EL (cell line): ENCODE data around the gene IQCN.
"Not testable (repeated sequence)": the region's sequence is repeated elsewhere in the genome, so short reads cannot be mapped to it uniquely, and the experiment has no call there.

Experiments used
- DNase-seq: peaks from one replicate; pipeline ENCODE4 v3.0.0-alpha.2; 2016

The IQCN gene

DNA sequence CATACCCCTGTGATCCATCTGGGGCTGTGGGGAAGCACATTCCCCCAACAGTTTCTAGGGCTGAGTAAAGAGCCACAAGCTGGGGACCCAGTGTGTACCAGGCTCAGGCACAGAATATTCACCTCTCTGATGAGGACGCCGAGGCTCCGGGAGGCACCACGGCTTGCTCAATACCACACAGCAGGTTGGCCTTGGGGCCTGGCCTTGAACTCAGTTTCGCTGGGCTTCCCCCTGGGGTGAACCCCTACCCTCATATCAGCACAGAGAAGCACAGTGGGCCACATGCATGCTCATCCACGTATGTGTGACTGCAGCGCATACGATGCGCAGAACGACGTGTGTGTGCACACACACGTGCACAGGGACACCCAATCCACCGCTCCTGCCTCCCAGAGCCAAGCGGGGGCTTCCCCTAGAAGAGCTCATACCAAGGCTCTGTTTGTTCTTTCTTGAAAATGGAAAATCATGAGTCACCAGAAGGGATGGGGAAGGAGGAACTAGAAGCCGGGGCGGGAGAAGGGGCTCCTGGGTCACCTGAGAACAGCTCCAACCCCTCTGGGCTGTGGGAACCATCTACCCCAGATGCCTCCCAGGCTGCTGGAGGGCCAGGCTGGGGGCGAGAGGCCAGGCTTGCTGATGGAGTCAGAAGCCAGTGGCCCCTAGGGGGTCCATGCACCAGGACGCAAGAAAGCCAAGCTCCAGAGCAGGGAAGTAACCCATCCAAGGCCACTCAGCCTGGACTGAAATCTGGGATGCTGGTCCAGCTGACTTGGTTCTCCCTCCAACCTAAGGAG lies 43.1 kb downstream of the IQCN start:
- DNase-seq, result no peak

DNA sequence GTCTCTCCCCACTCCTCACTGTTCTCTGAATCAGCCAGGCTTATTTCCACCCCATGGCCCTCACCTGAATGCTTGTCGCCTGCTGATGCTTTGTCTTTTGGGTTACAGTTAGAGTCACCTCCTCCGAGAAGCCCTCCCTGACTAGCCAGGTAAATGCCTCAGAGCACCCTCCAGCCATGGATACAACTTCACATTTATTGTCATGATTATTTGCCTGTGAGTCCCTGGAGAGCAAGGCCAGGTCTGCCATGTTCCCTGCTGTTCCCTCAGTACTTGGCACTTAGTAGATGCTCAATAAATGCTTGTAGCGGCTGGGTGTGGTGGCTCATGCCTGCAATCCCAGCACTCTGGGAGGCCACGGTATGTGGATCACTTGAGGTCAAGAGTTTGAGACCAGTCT lies 44.3 kb downstream of the IQCN start:
- no peak for DNase-seq

DNA sequence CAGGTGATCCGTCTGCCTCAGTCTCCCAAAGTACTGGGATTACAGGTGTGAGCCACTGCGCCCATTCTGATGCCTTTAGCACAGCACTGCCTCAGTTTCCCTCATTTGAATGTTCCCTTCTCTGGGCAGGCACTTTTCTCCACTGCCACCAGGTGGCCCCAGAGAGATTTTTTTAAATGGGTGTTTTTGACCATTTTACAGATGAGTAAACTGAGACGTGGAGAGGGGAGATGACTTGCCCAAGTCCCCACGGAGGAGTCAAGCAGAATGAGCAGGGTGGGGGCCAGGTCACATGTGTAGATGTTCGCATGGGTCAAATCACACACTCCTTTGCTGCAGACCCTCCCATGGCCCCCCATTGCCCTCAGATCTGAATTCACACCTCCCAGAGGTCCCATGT lies 44.8 kb downstream of the IQCN start:
- no peak for DNase-seq

DNA sequence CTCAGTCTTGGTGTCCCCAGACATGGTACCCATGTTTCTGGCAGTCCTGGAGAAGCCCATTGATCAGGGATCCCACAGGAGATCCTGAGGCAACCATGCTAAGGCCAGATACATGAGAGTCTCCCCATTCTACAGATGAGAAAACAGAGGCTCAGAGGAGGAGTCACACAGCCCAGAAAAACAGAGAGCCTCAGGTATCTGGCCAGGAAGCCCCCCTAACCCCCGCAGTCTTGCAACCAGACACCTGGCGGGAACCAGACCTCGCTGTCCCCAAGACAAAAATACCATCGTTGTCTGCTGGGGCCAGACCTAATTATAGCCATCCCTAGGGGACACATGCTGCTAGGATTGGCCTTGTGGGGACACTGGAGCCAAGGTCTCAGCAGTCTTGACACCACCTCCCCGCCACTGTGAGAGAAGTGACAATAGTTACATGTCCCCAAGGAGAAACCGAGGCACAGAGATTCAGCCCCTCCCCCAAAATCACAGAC lies 46.4 kb downstream of the IQCN start:
- DNase-seq, result no peak

DNA sequence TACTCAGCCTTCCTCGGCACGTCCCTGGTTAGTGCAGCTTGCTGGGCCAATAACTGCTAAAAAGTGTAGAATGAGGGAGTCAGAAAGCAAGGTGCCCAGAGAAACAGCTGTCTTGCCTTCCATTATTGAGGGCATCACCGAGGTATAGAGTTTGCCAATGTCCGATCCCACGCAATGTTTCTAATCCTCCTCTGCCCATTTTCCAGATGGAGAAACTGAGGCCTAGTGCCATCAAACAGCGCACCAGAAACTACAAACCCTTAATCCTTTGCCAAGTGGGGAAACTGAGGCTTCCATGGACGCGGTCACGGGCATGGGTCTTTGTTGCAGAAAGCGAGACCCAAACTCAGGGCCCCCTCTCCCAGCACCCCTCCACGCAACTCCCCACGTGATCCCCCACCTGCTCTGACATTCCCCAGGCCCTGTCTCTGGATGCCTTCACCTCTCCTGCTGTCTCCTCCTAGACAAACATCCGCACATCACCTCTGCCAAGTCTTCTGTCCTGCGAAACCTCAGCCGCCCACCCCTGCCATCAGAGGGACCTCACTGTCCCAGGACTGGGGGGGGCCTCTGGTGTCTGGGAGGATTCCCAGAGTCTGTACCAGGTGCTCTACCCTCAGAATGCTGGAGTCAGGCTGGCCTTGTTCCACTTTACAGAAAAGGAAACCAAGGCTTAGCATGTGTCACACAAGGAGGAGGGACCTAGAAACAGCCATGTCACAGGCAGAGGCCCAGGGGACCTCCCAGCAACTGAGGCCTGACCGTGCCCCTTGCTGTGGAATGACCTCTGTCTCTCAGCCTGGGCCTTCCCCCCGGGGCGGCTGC lies 47.1 kb downstream of the IQCN start:
- DNase-seq, result no peak

DNA sequence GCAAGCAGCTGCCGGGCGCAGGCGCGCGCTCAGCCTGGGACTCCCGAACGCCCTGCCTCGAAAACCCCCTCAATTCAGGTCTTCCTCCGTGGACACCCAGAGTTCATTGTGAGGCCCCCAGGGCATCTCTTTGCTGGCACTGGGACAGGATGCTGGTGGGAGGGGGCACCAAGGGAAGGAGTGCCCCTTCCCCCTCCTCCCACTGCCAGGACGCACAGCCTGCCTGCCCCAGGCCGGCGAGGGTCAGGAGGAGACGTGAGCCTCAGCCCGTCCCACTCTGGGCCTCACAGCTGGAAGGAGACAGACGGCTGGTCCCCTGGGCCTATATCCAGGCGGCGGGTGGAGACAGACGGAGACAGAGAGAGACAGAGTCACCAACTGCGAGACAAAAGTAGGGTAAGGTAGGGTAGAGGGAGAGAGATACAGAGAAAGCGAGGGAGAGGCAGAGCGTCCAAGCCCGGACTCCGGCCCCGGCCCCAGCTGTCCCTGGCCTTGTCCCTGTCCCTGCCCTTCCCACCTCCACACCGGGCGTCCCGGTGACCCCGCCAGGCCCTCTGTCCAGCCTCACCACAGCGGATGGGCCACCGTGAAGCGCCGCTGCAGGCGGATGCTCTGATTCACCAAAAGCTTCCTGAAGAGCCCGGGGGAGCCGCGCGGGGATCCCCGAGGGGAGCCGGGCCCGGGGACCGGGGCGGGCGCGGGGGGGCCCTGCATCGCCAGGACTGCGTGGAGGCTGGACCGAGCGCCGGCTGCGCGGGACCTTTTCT lies 48.4 kb downstream of the IQCN start, which contains the start of gene PDE4C:
TSS of gene PDE4C (minus strand) at position 737 of the 767 bp plus-strand sequence. CDS start at position 714, 23 bp downstream.
- peak; percentile 38 for DNase-seq

DNA sequence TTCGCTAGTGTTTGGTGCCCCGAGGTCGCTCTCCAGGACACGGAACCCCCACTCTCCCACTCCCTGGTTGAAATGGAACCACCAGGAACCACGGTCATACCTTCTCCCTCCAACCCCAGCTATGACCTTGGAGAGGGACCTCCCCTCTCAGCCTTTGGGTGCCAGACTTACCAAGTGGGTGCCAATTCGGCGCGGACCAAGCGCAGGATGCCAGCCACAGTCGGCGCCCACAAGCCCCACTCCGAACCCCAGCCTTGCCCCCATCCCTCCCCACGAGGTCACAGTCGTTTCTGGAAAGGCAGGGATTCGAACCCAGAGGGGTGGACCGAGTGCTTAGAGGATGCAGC lies 48.9 kb downstream of the IQCN start:
- no peak for DNase-seq

DNA sequence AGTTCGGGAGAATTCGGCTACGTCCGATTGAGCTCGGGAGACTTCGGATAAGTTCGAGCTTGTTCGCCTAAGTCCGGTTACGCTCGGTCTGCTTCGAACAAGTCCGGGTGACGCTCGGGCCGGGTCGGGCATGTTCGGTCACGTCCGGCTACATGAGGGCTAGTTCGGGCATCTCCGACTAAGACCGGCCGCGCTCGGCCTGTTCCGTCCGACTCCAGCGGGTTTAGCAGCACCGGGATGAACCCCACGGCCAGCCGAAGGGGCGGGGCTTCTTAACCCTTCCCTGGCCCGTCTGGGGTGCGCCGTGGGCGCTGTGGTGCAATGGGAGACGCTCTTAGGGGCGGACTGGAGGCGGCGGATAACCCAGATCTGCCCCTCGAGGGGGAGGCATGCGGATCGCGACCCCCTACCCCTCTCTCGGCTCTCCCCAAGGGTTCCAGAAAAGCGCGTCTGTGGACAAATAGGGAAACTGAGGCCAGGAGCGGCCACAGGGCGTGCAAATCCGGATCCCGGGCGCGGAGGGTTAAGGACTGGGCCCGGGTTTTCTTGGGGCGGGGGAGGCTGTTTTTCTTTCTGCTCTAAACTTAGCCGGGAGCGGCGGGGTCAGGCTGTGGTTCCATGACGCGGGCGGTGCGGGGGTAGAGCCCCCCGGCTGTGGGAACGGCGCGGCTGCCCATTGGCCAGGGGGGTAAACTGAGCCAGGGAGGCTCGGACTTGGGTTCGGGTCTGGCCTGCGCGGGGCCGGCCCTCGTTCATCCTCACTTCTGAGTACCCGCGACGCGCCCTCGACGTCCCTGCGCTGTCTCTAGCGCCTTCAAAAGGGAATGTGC lies 49.5 kb downstream of the IQCN start:
- peak; percentile 99 for DNase-seq

DNA sequence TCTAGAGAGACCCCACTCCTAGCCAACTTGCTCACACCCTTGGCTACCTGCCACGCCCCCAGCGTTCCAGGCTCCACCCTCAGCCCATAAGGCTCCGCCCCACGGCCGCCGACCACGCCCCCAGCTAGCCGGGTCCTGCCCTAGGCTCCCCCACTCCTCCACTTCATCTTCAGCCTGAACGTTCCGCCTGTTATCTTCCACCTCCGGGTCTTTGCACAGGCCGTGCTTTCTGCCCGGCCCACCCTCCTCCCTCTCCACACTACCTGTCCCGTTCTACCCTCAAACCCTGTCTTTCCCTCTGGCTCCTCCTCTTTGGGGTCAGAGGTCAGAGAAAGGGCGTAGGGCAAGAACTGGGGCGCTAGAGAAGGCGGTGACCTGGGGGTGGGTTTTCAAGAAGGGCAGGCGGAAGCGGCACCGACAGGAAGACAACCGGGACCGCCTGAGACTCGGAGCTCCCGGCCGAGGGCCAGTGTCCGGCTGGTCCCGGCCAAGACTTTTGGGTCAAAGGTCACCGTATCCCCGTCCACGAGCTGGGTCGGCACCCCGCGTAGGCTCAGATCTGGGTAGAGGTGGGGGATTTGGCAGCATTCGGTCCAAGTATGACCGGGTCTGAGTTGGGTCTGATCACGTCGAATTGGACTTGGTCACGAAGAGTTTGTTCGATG lies 50.3 kb downstream of the IQCN start:
- peak; percentile 23 for DNase-seq

DNA sequence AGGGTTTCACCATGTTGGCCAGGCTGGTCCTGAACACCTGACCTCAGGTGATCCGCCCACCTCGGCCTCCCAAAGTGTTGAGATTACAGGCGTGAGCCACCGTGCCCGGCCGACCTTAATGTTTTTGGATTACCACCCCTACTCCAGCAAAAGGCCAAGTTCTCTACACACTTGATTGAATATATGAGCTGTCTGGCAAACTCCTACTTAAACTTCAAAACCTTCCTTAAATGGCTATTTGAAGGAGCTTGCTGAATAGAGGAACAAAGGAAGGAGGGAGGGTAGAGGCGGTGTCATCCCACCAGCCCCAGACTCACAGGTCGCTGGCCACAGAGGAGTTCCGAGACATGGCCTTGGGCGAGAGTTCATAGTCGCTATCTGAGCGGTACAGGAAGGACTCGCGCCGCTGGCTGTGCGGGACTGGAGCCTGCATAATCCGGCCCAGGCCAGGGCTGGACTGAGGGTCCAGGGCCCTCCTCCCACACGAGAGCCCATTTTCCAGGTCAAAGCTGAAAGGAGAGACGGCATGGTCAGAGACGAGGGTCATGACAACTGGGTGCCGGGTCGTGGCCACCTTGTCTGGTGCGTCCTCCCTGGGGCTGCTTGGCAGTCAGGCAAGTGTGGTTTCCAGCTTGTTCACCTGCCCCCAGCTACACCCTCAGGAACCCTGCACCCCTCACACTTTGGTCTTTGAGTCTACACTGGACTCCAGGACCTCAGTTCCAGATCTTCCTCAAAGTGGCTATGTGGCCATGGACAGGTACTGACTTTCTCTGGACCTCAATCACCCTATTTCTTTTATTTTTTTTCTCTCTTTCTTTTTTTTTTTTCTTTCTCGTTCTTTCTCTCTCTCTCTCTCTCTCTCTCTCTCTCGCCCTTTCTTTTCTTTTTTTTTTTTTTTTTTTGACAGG lies 52.2 kb downstream of the IQCN start:
- no peak for DNase-seq

DNA sequence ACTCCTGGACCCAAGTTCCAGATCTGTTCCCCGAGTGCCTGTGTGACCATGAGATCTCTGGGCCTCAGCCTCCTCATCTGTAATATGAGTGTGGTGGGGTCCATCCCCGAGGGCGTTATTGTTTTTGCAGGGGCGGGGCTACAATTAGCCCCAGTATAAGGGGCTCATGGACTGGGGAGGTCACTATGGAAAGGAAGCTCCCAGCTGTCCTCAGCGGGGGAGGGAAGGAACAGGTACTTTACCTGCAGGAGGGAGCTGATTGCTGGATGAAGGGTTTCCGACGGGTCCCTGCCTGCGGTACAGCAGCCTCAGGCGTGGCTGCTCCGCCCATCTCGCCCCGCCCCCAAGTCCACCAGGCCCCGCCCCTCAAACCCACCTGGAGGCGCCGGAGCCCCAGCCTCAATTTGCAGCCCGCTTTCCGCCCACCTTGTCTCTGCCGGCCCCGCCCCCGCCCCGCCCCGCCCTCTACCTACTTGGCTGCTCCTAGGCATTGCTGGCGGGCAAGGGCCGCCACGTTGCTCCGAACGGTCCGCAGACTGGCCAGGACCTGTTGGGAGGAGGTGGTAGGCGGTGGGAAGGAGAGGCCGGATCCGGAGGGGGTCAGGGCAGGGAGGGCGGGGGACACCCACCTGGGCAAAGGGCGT lies 53.5 kb downstream of the IQCN start:
- no peak for DNase-seq

DNA sequence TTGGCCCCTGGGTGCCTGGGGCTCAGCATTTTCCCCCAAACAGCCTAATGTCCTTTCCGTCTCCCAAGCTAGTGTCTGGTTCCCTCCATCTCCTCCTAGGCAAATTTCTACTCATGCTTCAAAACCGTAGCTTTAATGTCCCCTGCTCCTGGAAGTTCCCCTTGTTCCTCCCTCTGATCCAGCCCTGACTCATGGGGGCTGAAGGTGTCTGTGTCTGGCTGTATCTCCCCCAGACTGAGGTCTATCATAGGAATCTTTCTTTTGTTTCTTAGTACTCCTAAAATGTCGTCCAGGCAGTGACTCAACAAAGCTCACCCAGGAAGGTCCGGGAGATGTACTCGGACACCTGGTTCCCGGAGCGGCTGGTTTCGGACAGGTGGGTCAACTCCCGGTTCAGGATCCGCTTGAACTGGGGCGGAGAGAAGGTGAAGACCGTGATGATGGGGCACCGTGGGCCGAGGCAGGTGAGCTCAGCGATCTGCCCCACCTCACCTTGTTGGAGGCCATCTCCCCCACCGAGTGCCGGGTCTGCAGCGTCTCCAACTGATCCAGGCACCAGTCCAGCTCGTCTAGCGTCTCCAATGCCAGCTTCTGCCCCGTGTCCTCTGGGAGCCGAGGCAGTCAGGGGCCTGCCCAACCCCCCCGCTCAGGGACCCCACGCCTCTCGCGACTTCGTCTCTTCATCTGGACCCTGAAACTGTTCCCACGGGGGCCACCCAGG lies 54.2 kb downstream of the IQCN start:
- DNase-seq, result no peak

DNA sequence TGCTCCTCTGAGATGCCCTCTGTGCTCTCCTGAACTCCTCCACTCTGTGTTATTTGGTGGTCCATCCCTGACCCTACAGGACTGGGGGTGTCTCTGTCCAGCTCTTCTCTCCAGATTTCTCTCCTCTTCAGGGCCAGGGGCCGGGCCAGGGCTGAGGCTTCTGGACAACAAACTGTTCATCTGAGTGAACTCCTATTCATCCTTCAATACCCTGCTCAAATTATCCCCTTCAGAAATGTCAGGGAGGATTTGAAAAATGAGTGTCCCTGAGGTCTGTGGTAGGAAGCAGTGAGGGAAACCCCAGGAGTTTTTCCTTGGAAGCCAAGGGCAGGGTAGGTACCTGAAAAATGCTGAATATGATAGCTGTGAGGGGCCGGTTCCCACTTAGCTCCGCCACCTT lies 55.7 kb downstream of the IQCN start:
- DNase-seq, result no peak

DNA sequence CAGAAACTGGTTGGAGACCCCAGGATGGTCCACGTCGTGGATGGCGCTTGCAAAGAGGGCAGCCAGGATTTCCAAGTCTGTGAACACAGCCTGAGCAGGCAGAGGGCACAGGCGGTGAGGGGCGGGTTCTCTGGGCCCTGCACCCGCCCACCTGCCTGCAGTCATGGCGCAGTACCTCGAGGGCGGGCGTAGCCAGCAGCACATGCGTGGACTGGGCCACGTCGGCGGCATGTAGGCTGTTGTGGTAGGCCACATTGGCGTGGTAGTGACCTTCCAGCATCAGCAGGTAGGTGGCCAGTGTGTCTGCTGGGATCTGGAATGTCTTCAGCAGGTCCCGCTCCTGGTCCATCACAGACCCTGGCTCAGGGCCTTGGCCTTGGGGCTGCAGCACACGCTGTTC lies 56.1 kb downstream of the IQCN start:
- DNase-seq, result no peak

DNA sequence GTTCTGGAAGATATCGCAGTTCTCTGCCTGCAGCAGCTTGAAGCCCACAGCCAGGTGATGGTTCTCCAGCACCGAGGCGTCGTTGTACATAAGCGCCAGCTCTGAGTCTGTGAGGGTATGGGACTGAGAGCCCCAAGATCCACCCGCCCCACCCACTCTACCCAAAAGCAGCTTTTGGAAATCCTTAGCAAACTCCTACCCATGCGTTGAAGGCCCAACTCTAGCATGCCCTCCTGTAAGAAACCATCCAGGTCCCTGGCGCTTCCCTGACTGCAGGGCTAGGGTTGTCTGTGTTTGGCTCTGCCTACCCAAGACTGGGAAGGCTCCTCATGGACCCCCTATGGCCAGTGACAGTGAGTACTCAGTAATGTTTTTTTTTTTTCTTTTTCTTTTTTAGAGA lies 57.5 kb downstream of the IQCN start:
- no peak for DNase-seq

DNA sequence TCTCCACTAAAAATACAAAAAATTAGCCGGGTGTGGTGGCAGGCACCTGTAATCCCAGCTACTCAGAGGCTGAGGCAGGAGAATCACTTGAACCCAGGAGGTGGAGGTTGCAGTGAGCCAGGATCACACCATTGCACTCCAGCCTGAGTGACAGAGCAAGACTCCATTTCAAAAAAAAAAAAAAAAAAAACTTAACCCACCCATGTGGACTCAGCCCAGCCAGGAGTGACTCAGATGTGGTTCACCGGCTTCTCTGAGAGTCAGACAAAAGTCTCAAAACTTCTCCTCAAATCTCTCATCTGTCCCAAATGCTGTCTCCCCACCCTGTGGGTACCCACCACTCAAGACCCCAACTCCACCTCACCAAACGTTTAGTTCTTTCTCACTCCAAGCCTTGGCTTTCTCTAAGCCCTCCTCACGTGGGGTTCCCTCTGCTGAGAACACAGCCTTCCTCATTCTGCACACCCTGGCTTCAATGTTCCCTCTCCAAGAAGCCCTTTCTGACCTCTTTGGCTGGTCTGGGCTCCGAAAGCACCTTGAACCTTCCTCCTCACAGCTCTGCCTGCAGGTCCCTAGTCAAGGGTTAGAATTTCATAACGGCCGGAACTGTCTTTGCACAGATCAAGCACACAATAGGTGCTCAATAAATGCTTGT lies 59.3 kb downstream of the IQCN start:
- DNase-seq, result peak; percentile 58

DNA sequence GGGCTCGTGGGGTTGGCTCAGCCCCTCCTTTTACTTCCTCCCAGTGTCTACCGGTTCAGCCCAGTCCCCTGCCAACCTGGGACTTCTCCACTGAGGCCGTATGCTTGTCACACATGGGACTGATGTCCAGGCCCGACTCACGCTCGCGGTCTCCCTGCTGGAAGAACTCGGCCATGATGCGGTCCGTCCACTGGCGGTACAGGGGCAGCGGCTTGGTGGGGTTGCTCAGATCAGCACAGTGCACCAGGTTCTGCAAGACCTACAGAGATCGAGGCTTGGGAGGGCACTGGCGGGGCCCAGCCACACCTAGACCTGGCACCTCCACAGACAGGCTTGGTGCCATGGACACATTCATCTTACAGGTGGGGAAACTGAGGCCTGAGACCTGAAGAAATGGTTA lies 62.6 kb downstream of the IQCN start:
- DNase-seq, result no peak

DNA sequence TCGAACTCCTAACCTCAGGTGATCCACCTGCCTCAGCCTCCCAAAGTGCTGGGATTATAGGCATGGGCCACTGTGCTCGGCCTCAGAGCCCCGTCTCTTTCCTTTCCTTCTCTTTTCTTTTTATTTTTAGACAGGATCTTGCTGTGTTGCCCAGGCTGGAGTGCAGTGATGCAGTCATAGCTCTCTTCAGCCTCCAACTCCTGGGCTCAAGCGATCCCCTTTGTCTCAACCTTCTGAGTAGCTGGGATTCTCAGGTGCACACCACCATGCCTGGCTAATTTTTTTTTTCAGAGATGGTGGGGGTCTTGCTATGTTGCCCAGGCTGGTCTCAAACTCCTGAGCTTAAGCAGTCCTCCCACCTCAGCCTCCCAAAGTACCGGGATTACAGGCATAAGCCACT lies 64.3 kb downstream of the IQCN start:
- not testable (repeated sequence) for DNase-seq
